Activated naive CD8-positive, alpha-beta T cell (primary cell): ENCODE measurements around the gene HEXIM1.
A peak's percentile ranks its signal among the peaks of the same experiment; 100 is the strongest.

Experiments used
- H3K27ac Mint-ChIP-seq: one replicate; pipeline ENCODE4 v1.8.0; 2021; ENCODE audit warnings: mixed read lengths
- H3K27me3 Mint-ChIP-seq: one replicate; pipeline ENCODE4 v1.8.0; 2021; ENCODE audit warnings: mixed read lengths
- H3K36me3 Mint-ChIP-seq: one replicate; pipeline ENCODE4 v1.8.0; 2021; ENCODE audit warnings: mixed read lengths
- H3K4me1 Mint-ChIP-seq: one replicate; pipeline ENCODE4 v1.8.0; 2021; ENCODE audit warnings: low read depth, mixed read lengths
- H3K4me3 Mint-ChIP-seq: one replicate; pipeline ENCODE4 v1.8.0; 2021; ENCODE audit warnings: mild to moderate bottlenecking, mixed read lengths
- H3K9me3 Mint-ChIP-seq: one replicate; pipeline ENCODE4 v1.8.0; 2021; ENCODE audit warnings: low read depth, mixed read lengths

The HEXIM1 gene

GRCh38 chr17:45162025-45162687, 13.9 kb downstream of the HEXIM1 start:
- Mint-ChIP-seq H3K27me3 (no peaks in the 10 kb centered on the region), H3K4me1 (peaks cover 37% of the 10 kb centered on the region), H3K9me3 (no peaks in the 10 kb centered on the region), H3K27ac (peak overlapping the region; percentile 96), H3K36me3 (peaks cover 8% of the 10 kb centered on the region), H3K4me3 (peak overlapping the region; percentile 100)

DNA sequence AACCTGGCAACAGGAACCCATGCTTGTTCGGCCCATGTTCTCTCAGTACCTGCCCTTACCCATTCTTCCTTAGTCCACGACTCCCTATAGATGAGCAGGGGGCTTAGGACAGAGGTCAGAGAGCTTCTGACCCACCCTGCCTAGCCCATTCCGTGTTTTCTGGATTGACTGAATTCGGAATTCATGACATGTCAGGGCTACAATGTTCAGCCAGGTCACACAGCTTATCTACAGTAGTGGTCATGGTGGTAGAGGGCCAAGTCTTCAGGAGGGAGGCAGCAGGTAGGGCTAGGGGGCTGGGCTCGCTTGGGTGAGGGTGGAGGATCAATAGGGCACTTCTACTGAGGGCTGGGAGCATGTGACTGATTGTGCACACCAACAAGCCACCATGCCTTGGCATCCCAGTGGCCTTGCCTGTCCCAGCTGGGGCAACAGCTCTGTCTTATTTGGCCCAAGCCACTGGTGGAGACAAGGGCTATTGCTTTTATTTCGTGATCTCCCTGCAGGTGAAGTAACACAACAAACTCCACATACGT, 16.5 kb downstream of the HEXIM1 start:
- Mint-ChIP-seq H3K4me3 (no peak overlapping the region), H3K36me3 (peaks cover 4% of the 10 kb centered on the region), H3K27ac (no peak overlapping the region), H3K4me1 (peaks cover 14% of the 10 kb centered on the region), H3K9me3 (no peaks in the 10 kb centered on the region), H3K27me3 (no peaks in the 10 kb centered on the region)

GRCh38 chr17:45168991-45169752, 20.9 kb downstream of the HEXIM1 start:
- Mint-ChIP-seq H3K27ac (no peak overlapping the region), H3K9me3 (no peaks in the 10 kb centered on the region), H3K36me3 (peaks cover 4% of the 10 kb centered on the region), H3K4me1 (peaks cover 25% of the 10 kb centered on the region), H3K27me3 (no peaks in the 10 kb centered on the region), H3K4me3 (no peak overlapping the region)

DNA sequence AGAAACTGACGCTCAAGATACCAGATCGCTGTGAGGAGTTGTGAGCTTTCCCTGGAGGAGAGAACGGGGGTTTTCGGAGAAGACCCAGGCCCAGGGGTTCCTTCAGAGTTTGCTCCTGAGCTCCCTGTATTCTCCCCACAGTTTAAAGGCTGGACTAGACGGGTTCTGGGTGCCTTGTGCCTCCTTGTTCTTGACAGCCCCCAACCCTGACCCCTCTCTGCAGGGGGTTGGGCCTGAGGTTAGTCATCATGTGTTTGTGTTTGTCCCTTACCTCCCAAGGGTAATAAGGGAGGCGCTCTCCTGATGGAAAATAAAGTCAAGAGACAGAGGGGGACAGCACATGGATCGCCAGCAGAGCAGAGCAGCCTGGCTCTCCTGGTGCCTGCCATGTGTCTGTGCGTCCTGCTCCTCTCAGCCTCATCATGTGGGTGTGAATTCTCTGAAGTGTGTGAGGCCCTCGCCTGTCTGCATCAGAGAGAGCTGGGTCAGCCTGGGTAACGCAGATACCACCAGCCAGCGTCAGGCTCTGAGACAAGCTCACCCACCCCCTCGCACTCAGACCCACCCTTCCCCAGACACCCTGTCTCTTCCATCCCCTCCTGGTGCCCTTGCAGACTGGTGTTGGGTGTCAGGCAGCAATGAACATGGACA, 22.1 kb downstream of the HEXIM1 start:
- no peaks in the 10 kb centered on the region for H3K9me3 Mint-ChIP-seq
- H3K27ac Mint-ChIP-seq: peak overlapping the region; percentile 61
- no peaks in the 10 kb centered on the region for H3K27me3 Mint-ChIP-seq
- peaks cover 22% of the 10 kb centered on the region for H3K4me1 Mint-ChIP-seq
- H3K36me3 Mint-ChIP-seq: peaks cover under 1% of the 10 kb centered on the region
- H3K4me3 Mint-ChIP-seq: no peak overlapping the region

DNA sequence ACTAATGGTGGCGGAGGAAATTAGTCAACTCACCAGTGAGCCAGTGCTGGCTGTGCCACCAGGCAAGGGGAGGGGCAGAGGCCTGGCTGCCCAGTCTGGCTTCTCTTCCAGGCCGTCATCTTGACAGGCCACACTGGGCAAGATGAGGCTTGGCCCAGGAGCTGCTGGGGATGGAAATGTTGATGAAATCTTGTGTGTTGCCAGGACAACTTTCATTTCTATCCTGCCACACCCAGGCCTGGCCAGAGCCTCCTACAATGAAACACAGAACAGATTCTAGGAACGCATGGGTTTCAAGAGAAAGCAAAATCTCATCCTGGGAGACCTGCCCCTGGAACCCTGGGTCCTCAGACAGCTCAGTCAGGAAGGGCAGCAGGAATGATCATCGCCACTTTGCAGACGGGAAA, 22.7 kb downstream of the HEXIM1 start:
- H3K36me3 Mint-ChIP-seq: no peaks in the 10 kb centered on the region
- H3K4me3 Mint-ChIP-seq: no peak overlapping the region
- H3K9me3 Mint-ChIP-seq: no peaks in the 10 kb centered on the region
- H3K27me3 Mint-ChIP-seq: no peaks in the 10 kb centered on the region
- peak overlapping the region; percentile 61 for H3K27ac Mint-ChIP-seq
- H3K4me1 Mint-ChIP-seq: peaks cover 21% of the 10 kb centered on the region

- Mint-ChIP-seq H3K36me3 (no peaks in the 10 kb centered on the region), H3K27ac (peak overlapping the region; percentile 61), H3K9me3 (no peaks in the 10 kb centered on the region), H3K4me1 (peaks cover 21% of the 10 kb centered on the region), H3K4me3 (no peak overlapping the region), H3K27me3 (no peaks in the 10 kb centered on the region)
These were observed 23.3 kb downstream of the HEXIM1 start for GRCh38 chr17:45171338-45172231.

GRCh38 chr17:45172232-45172540, 23.9 kb downstream of the HEXIM1 start:
- Mint-ChIP-seq H3K27ac (peak overlapping the region; percentile 88), H3K36me3 (no peaks in the 10 kb centered on the region), H3K9me3 (no peaks in the 10 kb centered on the region), H3K4me3 (peak overlapping the region; percentile 76), H3K4me1 (peaks cover 21% of the 10 kb centered on the region), H3K27me3 (no peaks in the 10 kb centered on the region)

- H3K4me3 Mint-ChIP-seq: peak overlapping the region; percentile 76
- H3K27ac Mint-ChIP-seq: peak overlapping the region; percentile 88
- H3K9me3 Mint-ChIP-seq: no peaks in the 10 kb centered on the region
- H3K4me1 Mint-ChIP-seq: peaks cover 21% of the 10 kb centered on the region
- no peaks in the 10 kb centered on the region for H3K36me3 Mint-ChIP-seq
- H3K27me3 Mint-ChIP-seq: no peaks in the 10 kb centered on the region
These were observed 24.4 kb downstream of the HEXIM1 start for GRCh38 chr17:45172541-45173286.

- Mint-ChIP-seq H3K9me3 (no peaks in the 10 kb centered on the region), H3K27ac (no peak overlapping the region), H3K36me3 (no peaks in the 10 kb centered on the region), H3K4me3 (no peak overlapping the region), H3K27me3 (no peaks in the 10 kb centered on the region), H3K4me1 (peaks cover 19% of the 10 kb centered on the region)
These were observed 27.5 kb downstream of the HEXIM1 start for GRCh38 chr17:45175759-45176115.

GRCh38 chr17:45177563-45177962, 29.3 kb downstream of the HEXIM1 start:
- H3K4me1 Mint-ChIP-seq: peaks cover 5% of the 10 kb centered on the region
- no peaks in the 10 kb centered on the region for H3K36me3 Mint-ChIP-seq
- no peaks in the 10 kb centered on the region for H3K9me3 Mint-ChIP-seq
- no peaks in the 10 kb centered on the region for H3K27me3 Mint-ChIP-seq
- H3K27ac Mint-ChIP-seq: no peak overlapping the region
- no peak overlapping the region for H3K4me3 Mint-ChIP-seq

DNA sequence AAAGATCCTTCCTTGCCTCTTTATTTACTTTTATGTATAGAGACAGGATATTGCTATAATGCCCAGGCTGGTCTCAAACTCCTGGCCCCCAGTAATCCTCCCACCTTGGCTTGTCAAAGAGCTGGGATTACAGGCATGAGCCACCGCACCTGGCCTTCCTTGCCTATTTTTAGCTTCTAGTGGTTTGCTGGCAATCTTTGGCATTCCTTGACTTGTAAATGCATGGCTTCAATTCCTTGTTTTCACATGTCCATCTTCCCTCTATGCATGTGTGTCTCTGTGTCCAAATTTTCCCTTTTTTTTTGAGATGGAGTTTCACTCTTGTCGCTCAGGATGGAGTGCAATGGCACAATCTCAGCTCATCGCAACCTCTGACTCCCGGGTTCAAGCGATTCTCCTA, 35.9 kb downstream of the HEXIM1 start:
- H3K27me3 Mint-ChIP-seq: no peaks in the 10 kb centered on the region
- no peaks in the 10 kb centered on the region for H3K4me1 Mint-ChIP-seq
- H3K36me3 Mint-ChIP-seq: no peaks in the 10 kb centered on the region
- H3K4me3 Mint-ChIP-seq: no peak overlapping the region
- no peak overlapping the region for H3K27ac Mint-ChIP-seq
- no peaks in the 10 kb centered on the region for H3K9me3 Mint-ChIP-seq

- Mint-ChIP-seq H3K27me3 (no peaks in the 10 kb centered on the region), H3K4me1 (no peaks in the 10 kb centered on the region), H3K36me3 (no peaks in the 10 kb centered on the region), H3K9me3 (no peaks in the 10 kb centered on the region), H3K4me3 (no peak overlapping the region), H3K27ac (no peak overlapping the region)
These were observed 38.6 kb downstream of the HEXIM1 start for GRCh38 chr17:45186801-45187354.

GRCh38 chr17:45189009-45189408, 40.7 kb downstream of the HEXIM1 start:
- Mint-ChIP-seq H3K27me3 (no peaks in the 10 kb centered on the region), H3K27ac (no peak overlapping the region), H3K9me3 (no peaks in the 10 kb centered on the region), H3K36me3 (no peaks in the 10 kb centered on the region), H3K4me3 (no peak overlapping the region), H3K4me1 (no peaks in the 10 kb centered on the region)
